ENCODE results near the gene SIGLEC6.

DNA sequence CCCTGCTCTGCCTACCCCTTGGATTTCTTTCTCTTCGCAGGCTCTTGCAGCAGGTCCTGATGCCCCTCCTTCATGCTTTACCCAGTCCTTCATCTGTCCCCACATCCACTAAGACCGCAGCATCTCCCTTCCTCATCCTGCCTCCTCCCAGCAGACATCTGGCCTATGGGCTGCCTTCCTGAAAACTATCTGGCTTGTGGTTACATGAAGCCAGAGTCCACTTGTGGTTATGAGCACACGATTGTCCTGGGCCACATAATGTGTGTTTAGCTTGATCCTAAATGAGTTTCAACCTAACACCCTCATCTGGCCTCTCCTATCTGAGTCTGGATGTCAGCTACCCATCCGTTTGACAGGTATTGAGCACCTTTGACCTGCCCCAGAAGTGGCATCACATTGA is 34.1 kb upstream of the SIGLEC6 start:
- TF ChIP-seq, protein P1, sequence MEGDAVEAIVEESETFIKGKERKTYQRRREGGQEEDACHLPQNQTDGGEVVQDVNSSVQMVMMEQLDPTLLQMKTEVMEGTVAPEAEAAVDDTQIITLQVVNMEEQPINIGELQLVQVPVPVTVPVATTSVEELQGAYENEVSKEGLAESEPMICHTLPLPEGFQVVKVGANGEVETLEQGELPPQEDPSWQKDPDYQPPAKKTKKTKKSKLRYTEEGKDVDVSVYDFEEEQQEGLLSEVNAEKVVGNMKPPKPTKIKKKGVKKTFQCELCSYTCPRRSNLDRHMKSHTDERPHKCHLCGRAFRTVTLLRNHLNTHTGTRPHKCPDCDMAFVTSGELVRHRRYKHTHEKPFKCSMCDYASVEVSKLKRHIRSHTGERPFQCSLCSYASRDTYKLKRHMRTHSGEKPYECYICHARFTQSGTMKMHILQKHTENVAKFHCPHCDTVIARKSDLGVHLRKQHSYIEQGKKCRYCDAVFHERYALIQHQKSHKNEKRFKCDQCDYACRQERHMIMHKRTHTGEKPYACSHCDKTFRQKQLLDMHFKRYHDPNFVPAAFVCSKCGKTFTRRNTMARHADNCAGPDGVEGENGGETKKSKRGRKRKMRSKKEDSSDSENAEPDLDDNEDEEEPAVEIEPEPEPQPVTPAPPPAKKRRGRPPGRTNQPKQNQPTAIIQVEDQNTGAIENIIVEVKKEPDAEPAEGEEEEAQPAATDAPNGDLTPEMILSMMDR (IDR thresholded peaks at IDR 0.05): no peak
- no peak for TF ChIP-seq POLR2A (IDR thresholded peaks at IDR 0.05)

Data from body of pancreas (tissue), 4 donors.